22Rv1 (cell line): ENCODE results near the gene FAM181A.

Experiments used
- H3K27ac ChIP-seq: fragments of 450-650 bp; 2 replicates; pipeline ENCODE4 v1.5.1; 2017
- ZFX ChIP-seq: fragments of 450-650 bp; IDR thresholded peaks from 2 replicates; pipeline ENCODE4 v1.6.1; 2017; ENCODE audit warnings: antibody characterized with exemption, borderline replicate concordance
- TF ChIP-seq, protein P1 (sequence below): fragments of 450-650 bp; IDR thresholded peaks from 2 replicates; pipeline ENCODE4 v1.5.1; 2017; ENCODE audit warnings: mild to moderate bottlenecking

The FAM181A gene

DNA sequence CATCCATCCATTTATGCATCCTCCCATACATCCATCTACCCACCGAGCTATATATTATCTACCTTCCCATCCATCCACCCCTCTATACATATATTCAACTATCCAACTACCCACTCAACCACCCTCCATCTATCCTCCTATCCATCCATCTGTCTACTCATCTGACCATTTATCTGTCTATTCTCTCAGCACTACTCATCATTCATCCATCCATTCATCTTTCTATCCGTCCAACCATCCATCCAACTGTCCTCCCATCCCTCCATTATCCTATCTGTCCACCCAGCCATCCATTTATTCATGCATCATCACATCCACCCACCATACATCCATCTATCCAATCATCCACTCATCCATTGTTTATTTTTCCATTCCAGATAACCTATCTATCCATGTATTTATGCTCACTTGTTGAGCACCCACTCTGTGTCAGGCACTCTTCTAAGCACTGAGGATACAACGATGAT is 37.7 kb downstream of the FAM181A start:
- TF ChIP-seq, protein P1, sequence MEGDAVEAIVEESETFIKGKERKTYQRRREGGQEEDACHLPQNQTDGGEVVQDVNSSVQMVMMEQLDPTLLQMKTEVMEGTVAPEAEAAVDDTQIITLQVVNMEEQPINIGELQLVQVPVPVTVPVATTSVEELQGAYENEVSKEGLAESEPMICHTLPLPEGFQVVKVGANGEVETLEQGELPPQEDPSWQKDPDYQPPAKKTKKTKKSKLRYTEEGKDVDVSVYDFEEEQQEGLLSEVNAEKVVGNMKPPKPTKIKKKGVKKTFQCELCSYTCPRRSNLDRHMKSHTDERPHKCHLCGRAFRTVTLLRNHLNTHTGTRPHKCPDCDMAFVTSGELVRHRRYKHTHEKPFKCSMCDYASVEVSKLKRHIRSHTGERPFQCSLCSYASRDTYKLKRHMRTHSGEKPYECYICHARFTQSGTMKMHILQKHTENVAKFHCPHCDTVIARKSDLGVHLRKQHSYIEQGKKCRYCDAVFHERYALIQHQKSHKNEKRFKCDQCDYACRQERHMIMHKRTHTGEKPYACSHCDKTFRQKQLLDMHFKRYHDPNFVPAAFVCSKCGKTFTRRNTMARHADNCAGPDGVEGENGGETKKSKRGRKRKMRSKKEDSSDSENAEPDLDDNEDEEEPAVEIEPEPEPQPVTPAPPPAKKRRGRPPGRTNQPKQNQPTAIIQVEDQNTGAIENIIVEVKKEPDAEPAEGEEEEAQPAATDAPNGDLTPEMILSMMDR: no peak
- no peak for TF ChIP-seq ZFX
- no peak overlapping the region for H3K27ac ChIP-seq

DNA sequence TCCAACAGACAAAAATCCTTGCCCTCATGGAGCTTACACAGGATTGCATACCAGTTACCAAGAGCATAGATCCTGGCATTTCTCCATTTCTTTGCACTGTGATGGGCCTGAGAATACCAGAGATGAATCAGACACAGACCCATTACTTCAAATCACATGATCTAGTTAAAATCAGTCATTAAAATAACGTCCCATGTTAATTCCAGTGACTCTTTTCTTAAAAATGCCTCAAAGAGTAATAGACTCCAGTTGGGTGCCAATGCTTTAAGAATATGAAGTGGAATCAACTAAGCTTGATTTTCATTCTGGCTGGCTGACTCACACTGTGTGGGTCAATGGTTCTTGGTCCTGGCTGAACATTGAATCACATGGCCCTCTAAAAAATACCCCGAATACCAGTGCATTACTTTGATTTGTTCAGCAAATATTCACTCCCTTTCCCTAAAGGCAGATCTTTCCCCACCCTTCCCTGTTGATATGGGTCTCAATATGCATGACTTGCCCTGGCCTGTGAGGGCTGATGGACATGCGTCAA is 38.2 kb downstream of the FAM181A start:
- no peak overlapping the region for H3K27ac ChIP-seq
- TF ChIP-seq, protein P1: no peak
- TF ChIP-seq ZFX: no peak

DNA sequence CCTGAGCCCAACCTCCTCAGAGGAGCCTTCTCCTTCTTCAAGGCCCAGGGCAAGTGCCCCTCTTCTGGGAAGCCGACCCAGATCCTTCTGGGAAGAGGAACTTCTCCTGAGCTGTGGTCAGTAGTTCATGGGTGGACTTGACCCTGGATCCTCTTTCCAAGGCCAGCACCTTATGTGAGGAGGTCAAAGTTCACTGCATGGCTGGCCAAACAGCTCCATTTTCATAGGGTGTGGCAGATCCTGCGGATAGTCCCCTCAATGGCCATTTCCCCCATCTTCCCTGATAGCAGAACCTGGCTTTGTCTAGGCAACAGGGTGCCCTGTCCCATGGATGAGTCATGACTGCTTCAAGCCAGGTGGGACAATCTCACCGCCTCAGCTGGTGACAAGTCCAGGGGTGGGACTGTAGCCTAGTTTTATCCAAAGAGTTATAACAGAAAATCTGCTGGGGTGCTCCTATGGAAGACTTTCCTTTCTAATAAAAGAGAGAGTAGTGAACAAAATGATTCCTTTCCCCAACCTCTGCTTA is 38.9 kb downstream of the FAM181A start:
- TF ChIP-seq, protein P1: no peak
- no peak for TF ChIP-seq ZFX
- H3K27ac ChIP-seq: no peak overlapping the region

DNA sequence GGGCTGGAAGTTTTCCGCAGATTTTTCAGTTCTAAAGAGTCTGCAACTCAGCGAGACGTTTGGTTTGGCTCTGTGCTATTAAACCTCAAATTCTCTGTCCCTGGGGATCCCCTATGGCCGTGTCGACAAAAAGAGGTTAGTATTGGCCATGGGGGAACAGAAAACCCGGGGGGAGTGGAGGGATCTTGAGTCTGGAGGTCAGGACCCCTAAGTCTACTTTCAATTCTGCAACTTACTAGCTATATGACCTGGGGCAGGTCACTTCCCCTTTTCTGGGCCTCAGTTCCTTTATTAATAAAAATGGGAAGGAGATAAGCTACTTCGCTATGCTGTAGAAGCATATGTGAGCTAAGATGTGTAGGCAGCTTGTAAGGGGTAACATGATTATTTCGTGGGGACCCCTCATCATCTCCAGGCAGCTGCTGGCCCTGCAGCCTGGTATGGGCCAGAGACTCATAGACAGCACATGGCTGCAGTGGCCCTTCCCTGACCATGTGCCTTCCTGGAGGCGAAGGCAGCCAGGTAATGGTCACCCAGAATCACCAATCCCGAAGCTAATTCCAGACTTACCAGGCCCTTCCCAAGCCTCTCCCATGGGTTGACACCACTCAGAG is 40.6 kb downstream of the FAM181A start:
- no peak overlapping the region for H3K27ac ChIP-seq
- TF ChIP-seq ZFX: no peak

DNA sequence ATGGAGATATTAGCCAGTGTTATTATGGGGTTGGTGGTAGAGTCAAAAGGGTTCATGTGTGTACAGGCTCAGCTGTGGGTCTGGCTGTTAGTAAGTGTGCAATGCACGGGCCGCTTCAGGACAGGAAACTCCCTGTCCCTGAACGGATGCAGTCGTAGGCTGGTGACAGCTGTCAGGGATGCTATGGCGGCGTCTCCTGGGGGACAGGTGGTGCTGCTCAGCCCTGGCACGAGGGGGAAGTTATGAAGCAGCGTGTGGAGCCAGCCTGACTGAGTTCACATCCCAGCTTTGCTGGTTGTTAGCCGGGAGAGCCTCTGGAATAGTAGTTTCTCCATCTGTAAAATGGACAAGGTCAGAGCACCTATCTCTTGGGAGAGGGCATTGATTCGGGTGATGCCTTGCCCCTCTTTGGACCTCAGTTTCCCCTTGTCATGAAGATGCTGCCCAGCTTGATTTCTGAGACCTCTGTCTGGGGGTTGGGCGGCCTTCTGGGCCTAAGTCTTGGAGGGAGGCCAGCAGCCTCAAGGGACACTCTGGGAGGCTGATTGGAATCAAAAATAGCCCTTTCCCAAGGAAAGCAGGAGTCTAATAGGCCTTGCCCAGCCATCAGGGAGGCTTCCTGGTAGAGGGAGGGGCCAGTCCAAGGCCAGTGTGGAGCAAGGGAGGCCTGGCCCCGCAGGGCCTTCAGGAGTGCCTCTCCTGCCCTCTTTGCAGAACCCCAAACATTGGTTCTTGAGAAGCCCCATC is 42.1 kb downstream of the FAM181A start:
- TF ChIP-seq, protein P1: no peak
- TF ChIP-seq ZFX: no peak
- no peak overlapping the region for H3K27ac ChIP-seq

DNA sequence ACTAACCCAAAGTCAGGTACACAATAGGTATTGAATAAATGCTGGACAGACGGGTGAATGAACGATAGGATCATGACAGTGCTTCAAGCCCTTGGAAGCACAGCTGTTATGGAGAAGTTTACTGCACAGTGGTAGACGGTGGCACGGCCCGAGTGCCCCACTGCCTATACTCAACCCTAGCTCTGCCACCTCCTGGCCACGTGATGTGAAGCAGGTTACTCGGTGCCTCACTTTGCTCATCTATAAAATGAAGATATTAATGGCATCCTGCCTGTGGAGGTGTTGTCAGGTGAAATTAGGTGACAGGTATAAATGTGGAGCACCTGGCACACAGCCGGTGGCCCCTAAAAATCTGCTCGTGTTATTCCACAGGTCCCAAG is 43.4 kb downstream of the FAM181A start:
- TF ChIP-seq, protein P1: peak; percentile 67
- no peak for TF ChIP-seq ZFX
- H3K27ac ChIP-seq: no peak overlapping the region

DNA sequence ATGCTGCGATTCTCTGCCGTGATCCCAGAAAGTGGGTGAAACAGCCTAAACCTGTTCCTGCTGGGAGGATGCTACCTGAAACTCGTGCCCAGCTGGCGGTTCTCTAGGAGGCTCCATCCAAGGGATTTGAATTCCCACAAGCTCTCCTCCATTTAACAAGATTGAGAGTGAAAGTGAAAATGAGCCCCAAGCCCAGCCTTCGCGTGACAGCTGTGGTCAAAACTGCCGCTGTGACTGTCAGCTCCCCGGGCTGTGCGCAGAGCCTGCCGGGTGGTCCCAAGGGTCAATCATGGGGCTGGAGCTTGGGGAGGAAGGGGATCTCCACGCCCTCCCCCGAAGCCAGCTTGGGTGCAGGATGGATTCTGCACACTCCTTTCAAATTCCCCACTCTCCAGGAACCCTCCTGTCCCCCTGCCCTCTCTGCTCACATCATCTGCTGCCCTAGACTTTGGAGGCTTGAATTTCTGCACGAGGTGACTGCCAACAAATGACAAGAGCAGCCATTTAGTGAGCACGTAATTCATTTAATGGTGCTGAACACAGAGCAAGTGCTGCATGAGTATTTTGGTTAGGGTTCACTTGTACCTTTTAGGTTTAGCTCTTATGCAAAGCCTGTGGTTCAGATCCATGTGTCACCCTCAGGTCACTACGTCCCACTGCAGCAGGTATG is 44.0 kb downstream of the FAM181A start:
- no peak for TF ChIP-seq ZFX
- TF ChIP-seq, protein P1: peak; percentile 29
- no peak overlapping the region for H3K27ac ChIP-seq
